K562 (cell line): ENCODE measurements around the gene OR5AU1. TPM values are rescaled to one million over a fixed set of nuclear protein-coding genes. Genes with fewer than 3 reads are reported as not detected.
"Not testable (repeated sequence)": the region's sequence is repeated elsewhere in the genome, so short reads cannot be mapped to it uniquely, and the experiment has no call there.

ENCODE experiments used
- ATAC-seq: fragments of 200-7000 bp; cut with Tn5 transposase; 3 replicates; pipeline ENCODE4 v1.9.1; 2020; ENCODE audit warnings: moderate library complexity
- BruUV-seq: library from RNA; stranded (reverse); fragments of 400-500 nt; replicated peaks from 2 replicates; lab custom pipeline; 2021; lab: Mats Ljungman, UMichigan
- CTCF ChIA-PET: fragments of 300-600 bp; formaldehyde crosslinking; extraction: SDS; loops from one replicate; lab custom pipeline; 2021; ENCODE audit warnings: low intra/inter-chr PET ratio; lab: Yijun Ruan, JAX
- POLR2A ChIA-PET: fragments of 300-600, 350-650 bp; sonication (Branson Sonifier 250); formaldehyde crosslinking; extraction: SDS; loops from one replicate; lab custom pipeline; 2021; ENCODE audit warnings: antibody characterized with exemption, inconsistent platforms; lab: Yijun Ruan, JAX
- DNase-seq, 4 experiments: peaks; one replicate each; pipeline versions ENCODE4 v3.0.0 to v3.0.0-alpha.2; 2011 to 2018; ENCODE audit warnings: low spot score in 3 of 4, mixed read lengths in 3 of 4; ENCODE audit errors: extremely low read depth in 1 of 4
- FAIRE-seq: peaks from 2 replicates; lab custom pipeline; 2011; peaks lifted over from hg19 to GRCh38; lab: Jason Lieb, UNC
- H2AFZ ChIP-seq: 2 replicates; pipeline ENCODE4 v1.6.0; 2011; ENCODE audit warnings: low read depth, low read length, control low read depth, inconsistent platforms
- H3K27ac ChIP-seq: fragments of 200-600 bp; 3 replicates; pipeline ENCODE4 v1.8.0; 2011; ENCODE audit warnings: low read depth, mild to moderate bottlenecking, control low read depth, inconsistent platforms, low read length, moderate library complexity, mixed read lengths; ENCODE audit errors: extremely low read depth
- H3K27me3 ChIP-seq, 2 experiments: fragments of 300-600 bp in 1 of 2; 2 replicates in 1 of 2; 3 replicates in 1 of 2; pipeline versions ENCODE4 v1.6.0 to v1.8.0; 2011; ENCODE audit warnings: inconsistent platforms in 2 of 2, low read length in 2 of 2, mild to moderate bottlenecking in 1 of 2, mixed read lengths in 1 of 2, moderate library complexity in 1 of 2; ENCODE audit not compliant: control insufficient read depth in 2 of 2, insufficient read depth in 2 of 2
- H3K36me3 ChIP-seq: fragments of 300-600 bp; 3 replicates; pipeline ENCODE4 v1.8.0; 2011; ENCODE audit warnings: mild to moderate bottlenecking, low read length, inconsistent platforms; ENCODE audit not compliant: control insufficient read depth, insufficient read depth
- H3K4me1 ChIP-seq, 2 experiments: fragments of 200-600 bp in 1 of 2; replicated peaks in 1 of 2; 2 replicates in 1 of 2; 3 replicates in 1 of 2; pipeline versions ENCODE4 v1.5.1 to v1.8.0; 2011; ENCODE audit warnings: inconsistent platforms in 2 of 2, low read length in 2 of 2, mild to moderate bottlenecking in 1 of 2, mixed read lengths in 1 of 2, moderate library complexity in 1 of 2; ENCODE audit not compliant: control insufficient read depth in 2 of 2, insufficient read depth in 2 of 2
- H3K4me2 ChIP-seq: 2 replicates; pipeline ENCODE4 v1.6.1; 2011; ENCODE audit warnings: low read length, control low read depth, inconsistent platforms, mixed read lengths; ENCODE audit not compliant: insufficient read depth
- H3K4me3 ChIP-seq: fragments of 200-600 bp; sonication (generic), shearing (Covaris generic); 2 replicates; pipeline ENCODE4 v1.5.1; 2016; ENCODE audit warnings: control low read depth, inconsistent platforms
- H3K79me2 ChIP-seq: fragments of 200-600 bp; 3 replicates; pipeline ENCODE4 v1.8.0; 2011; ENCODE audit warnings: low read length, inconsistent platforms; ENCODE audit not compliant: control insufficient read depth, insufficient read depth
- H3K9ac ChIP-seq, 2 experiments: 2 replicates each; pipeline versions ENCODE4 v1.6.0 to v1.6.1; 2011; ENCODE audit warnings: low read depth in 2 of 2, low read length in 2 of 2, control low read depth in 1 of 2, inconsistent platforms in 1 of 2, mild to moderate bottlenecking in 1 of 2, mixed read lengths in 1 of 2; ENCODE audit not compliant: insufficient read depth in 1 of 2
- H3K9me1 ChIP-seq: one replicate; pipeline ENCODE4 v1.6.0; 2011; ENCODE audit warnings: inconsistent platforms, mild to moderate bottlenecking, low read length, moderate library complexity; ENCODE audit not compliant: control insufficient read depth, insufficient read depth
- H3K9me3 ChIP-seq: replicated peaks from 2 replicates; pipeline ENCODE4 v1.5.1; 2011; ENCODE audit warnings: low read depth, low read length, inconsistent platforms; ENCODE audit not compliant: control insufficient read depth, insufficient read depth
- H4K20me1 ChIP-seq: replicated peaks from 2 replicates; pipeline ENCODE4 v1.6.1; 2011; ENCODE audit warnings: low read length, inconsistent platforms, mixed read lengths; ENCODE audit not compliant: control insufficient read depth, insufficient read depth
- NR0B1 ChIP-seq: fragments of 450-650 bp; IDR thresholded peaks from one replicate; pipeline ENCODE4 v1.6.1; 2018; ENCODE audit warnings: mild to moderate bottlenecking, moderate library complexity; ENCODE audit not compliant: partially characterized antibody
- WGBS: fragments of 100-300 bp; shearing (Covaris generic); methylation state at CpG from one replicate; pipeline ENCODE4 v1.1.6; 2016; ENCODE audit warnings: low coverage, mixed read lengths; ENCODE audit not compliant: insufficient coverage; ENCODE audit errors: missing lambda C conversion rate; 5-methylcytosine and 5-hydroxymethylcytosine counted together
- in situ Hi-C: fragments of 300-500 bp; cut with MboI; formaldehyde crosslinking; loops from 4 replicates; pipeline ENCODE4 v1.15.0; 2018; ENCODE audit warnings: inconsistent platforms, mixed read lengths
- intact Hi-C: fragments of 100-400 bp; cut with micrococcal nuclease; formaldehyde crosslinking; loops from 2 replicates; pipeline ENCODE4 v1.14.2; 2022
- polyA plus RNA-seq, 8 experiments: library from polyadenylated mRNA; depleted of rRNA in 4 of 8; stranded (reverse) in 5 of 8; unstranded in 3 of 8; fragments of >200 nt; fragmentation: Nextera tagmentation in 2 of 8; fragmentation: Illumina TruSeq in 1 of 8; extraction: Ambion mirVana in 2 of 8; extraction: Trizol in 1 of 8; gene quantifications; 2 replicates each; pipeline versions ENCODE4 v1.2.1 to v1.2.3, GENCODE V29; 2011 to 2014; ENCODE audit warnings: inconsistent platforms in 1 of 8, missing spikeins in 1 of 8
- total RNA-seq, 7 experiments: library from RNA; depleted of rRNA in 6 of 7; stranded (reverse); fragments of >200 nt in 6 of 7; fragmentation: Illumina TruSeq in 2 of 7; extraction: Trizol in 2 of 7; gene quantifications; 2 replicates each; pipeline versions ENCODE4 v1.2.1 to v1.2.3, GENCODE V29; 2011 to 2021; ENCODE audit warnings: low replicate concordance in 1 of 7
- TF ChIP-seq, protein P1 (sequence below): fragments of 450-650 bp; formaldehyde crosslinking; IDR thresholded peaks from 2 replicates; pipeline ENCODE4 v1.4.0; 2022; ENCODE audit warnings: missing genetic modification characterization
- TF ChIP-seq, protein P2 (sequence below), 2 experiments: IDR thresholded peaks; 2 replicates each; pipeline ENCODE4 v1.6.1; 2011; ENCODE audit warnings: borderline replicate concordance in 1 of 2, control low read depth in 1 of 2, low read depth in 1 of 2, low read length in 1 of 2, mild to moderate bottlenecking in 1 of 2, mixed read lengths in 1 of 2, moderate library complexity in 1 of 2; ENCODE audit not compliant: insufficient read depth in 1 of 2, insufficient read length in 1 of 2, poor library complexity in 1 of 2, severe bottlenecking in 1 of 2; ENCODE audit errors: extremely low read depth in 1 of 2

OR5AU1 gene
- total and polyA plus RNA-seq, 9 of the 15 experiments (the other 6 are each of a cell fraction or from before 2014, with no cell fraction given): not detected

GRCh38 chr14:21168055-21168454 is 12.2 kb upstream of the OR5AU1 start (continued):
- TF ChIP-seq, protein P1, sequence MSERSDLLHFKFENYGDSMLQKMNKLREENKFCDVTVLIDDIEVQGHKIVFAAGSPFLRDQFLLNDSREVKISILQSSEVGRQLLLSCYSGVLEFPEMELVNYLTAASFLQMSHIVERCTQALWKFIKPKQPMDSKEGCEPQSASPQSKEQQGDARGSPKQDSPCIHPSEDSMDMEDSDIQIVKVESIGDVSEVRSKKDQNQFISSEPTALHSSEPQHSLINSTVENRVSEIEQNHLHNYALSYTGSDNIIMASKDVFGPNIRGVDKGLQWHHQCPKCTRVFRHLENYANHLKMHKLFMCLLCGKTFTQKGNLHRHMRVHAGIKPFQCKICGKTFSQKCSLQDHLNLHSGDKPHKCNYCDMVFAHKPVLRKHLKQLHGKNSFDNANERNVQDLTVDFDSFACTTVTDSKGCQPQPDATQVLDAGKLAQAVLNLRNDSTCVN (CRISPR knock-in tag): no peak
- TF ChIP-seq NR0B1: no peak
- TF ChIP-seq, protein P2, sequence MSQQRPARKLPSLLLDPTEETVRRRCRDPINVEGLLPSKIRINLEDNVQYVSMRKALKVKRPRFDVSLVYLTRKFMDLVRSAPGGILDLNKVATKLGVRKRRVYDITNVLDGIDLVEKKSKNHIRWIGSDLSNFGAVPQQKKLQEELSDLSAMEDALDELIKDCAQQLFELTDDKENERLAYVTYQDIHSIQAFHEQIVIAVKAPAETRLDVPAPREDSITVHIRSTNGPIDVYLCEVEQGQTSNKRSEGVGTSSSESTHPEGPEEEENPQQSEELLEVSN (IDR thresholded peaks at IDR 0.05; ENCODE audit: borderline replicate concordance in 1 of 2, extremely low read depth in 1 of 2, insufficient read depth in 1 of 2, insufficient read length in 1 of 2, low read depth in 1 of 2, low read length in 1 of 2, poor library complexity in 1 of 2, severe bottlenecking in 1 of 2): no peak

DNA sequence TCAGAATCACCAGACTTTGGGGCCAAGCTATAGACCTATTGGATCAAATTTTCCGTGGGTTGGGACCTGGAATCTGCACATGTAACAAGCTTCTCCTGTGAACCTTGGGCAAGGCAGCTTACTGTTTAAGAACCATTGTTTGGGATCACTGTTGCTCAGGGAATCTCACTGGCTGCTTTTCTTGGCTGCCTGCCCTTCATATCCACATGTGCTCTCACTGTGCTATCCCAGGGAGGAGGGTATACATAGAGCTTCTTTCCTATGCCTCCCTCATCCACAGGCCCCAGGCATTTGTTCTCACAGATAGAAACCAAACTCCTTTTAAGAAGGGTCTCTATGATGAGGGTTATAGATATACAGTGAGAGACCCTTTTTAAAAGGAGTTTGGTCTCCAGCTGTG is 9.8 kb upstream of the OR5AU1 start:
- CTCF ChIA-PET, FAIRE-seq: not testable (repeated sequence)

More for the DNA sequence above, 9.8 kb upstream of the OR5AU1 start:
- H3K79me2 ChIP-seq, intact Hi-C loops, H3K4me1 ChIP-seq, H4K20me1 ChIP-seq, BruUV-seq, H3K9me1 ChIP-seq, H2AFZ ChIP-seq, H3K9me3 ChIP-seq, DNase-seq, in situ Hi-C loops, H3K36me3 ChIP-seq, H3K27me3 ChIP-seq, H3K9ac ChIP-seq, H3K27ac ChIP-seq, H3K4me3 ChIP-seq, H3K4me2 ChIP-seq, ATAC-seq: not testable (repeated sequence)
- WGBS: 40% methylated on average over 1 of the region's 1 CpG
- POLR2A ChIA-PET: interaction anchor here (1.7 kb wide), 1 partner anchor 9 kb away, joined by 5 read pairs; no protein-coding TSS in a partner anchor
